ENCODE data around the gene SPAG16. TPM values are rescaled to one million over a fixed set of nuclear protein-coding genes. Genes with fewer than 3 reads are reported as not detected.
"Not testable (repeated sequence)": the region's sequence is repeated elsewhere in the genome, so short reads cannot be mapped to it uniquely, and the experiment has no call there.

The SPAG16 gene
- total RNA-seq, 3 donors from 2014 or later: 25.3 to 42.0 (median 41.7) TPM

DNA sequence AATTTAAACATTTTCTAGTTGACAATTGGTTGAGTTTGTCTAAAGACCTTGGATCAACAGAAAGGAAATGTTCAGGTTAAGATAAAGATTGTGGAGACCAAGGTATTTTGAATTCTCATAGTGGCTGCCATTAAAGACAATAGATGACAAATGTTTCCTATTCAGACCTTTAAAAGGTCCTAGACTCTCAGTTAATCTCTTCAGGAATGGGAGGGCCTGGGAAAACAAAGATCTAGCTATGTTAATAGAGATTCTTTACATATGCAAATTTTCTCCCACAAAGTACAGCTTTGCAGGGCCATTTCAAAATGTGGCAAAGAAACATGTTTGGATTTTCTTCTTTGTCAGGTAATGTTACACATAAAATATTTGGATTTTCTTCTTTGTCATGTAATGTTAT lies 403.9 kb downstream of the SPAG16 start:
- H3K36me3 ChIP-seq: no peaks in the 10 kb centered on the region
- intact Hi-C loops (cut with DNase I; ENCODE audit: low total_unique reads): no loop called here
- no peaks in the 10 kb centered on the region for H3K4me1 ChIP-seq
- no peaks in the 10 kb centered on the region for H3K27me3 ChIP-seq
- H3K4me3 ChIP-seq: no peak overlapping the region
- DNase-seq (ENCODE audit: low spot score in 2 of 2): no peak
- H3K27ac ChIP-seq: no peak overlapping the region
- peaks cover 0 to 3% of the 10 kb centered on the region in 2 donors for H3K9me3 ChIP-seq
- TF ChIP-seq POLR2A (IDR thresholded peaks at IDR 0.05) (no peak), POLR2AphosphoS5 (IDR thresholded peaks at IDR 0.05) (no peak)
- TF ChIP-seq, protein P1, sequence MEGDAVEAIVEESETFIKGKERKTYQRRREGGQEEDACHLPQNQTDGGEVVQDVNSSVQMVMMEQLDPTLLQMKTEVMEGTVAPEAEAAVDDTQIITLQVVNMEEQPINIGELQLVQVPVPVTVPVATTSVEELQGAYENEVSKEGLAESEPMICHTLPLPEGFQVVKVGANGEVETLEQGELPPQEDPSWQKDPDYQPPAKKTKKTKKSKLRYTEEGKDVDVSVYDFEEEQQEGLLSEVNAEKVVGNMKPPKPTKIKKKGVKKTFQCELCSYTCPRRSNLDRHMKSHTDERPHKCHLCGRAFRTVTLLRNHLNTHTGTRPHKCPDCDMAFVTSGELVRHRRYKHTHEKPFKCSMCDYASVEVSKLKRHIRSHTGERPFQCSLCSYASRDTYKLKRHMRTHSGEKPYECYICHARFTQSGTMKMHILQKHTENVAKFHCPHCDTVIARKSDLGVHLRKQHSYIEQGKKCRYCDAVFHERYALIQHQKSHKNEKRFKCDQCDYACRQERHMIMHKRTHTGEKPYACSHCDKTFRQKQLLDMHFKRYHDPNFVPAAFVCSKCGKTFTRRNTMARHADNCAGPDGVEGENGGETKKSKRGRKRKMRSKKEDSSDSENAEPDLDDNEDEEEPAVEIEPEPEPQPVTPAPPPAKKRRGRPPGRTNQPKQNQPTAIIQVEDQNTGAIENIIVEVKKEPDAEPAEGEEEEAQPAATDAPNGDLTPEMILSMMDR (IDR thresholded peaks at IDR 0.05): no peak

DNA sequence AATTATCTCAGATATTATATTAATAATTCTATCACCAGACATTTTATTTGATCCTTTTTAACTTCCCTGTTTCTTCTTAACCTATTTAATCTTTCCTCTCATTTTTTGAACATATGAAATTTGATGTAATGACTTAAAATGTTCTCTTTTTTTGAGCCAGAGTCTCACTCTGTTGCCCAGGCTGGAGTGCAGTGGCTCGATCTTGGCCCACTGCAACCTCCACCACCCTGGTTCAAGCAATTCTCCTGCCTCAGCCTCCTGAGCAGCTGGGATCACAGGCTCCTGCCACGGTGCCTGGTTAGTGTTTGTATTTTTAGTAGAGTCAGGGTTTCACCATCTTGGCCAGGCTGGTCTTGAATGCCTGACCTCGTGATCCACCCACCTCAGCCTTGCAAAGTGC lies 404.6 kb downstream of the SPAG16 start:
- H3K36me3 ChIP-seq; H3K9me3 ChIP-seq; intact Hi-C loops (cut with DNase I; ENCODE audit: low total_unique reads); H3K4me3 ChIP-seq; H3K4me1 ChIP-seq; H3K27ac ChIP-seq; DNase-seq (ENCODE audit: low spot score in 2 of 2); H3K27me3 ChIP-seq: not testable (repeated sequence)

DNA sequence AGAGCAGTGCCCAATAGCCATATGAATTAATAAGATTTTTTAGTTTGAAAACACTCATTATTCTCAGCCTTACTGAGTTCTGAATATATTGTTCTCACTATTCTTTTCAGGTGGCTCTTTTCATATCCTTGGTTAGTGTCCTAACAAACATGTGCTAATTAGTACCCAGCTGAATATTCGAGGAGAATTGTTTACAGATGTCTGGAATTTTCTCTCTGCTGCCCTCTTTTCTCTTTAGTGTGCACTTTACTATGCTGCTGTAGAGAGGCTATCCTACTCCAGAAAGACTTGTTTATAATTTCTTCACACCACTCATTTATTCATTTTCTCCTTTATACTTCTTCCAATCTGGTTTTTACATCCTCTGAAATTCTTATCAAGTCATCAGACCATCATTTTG lies 405.3 kb downstream of the SPAG16 start:
- no peak for TF ChIP-seq POLR2AphosphoS5 (IDR thresholded peaks at IDR 0.05)
- no peak for TF ChIP-seq POLR2A (IDR thresholded peaks at IDR 0.05)
- TF ChIP-seq, protein P1 (IDR thresholded peaks at IDR 0.05): no peak
- Histone ChIP-seq H3K9me3 (peaks cover 0 to 3% of the 10 kb centered on the region in 2 donors), H3K27me3 (no peaks in the 10 kb centered on the region), H3K4me1 (no peaks in the 10 kb centered on the region), H3K27ac (no peak overlapping the region), H3K4me3 (no peak overlapping the region), H3K36me3 (no peaks in the 10 kb centered on the region)
- intact Hi-C loops (cut with DNase I; ENCODE audit: low total_unique reads): no loop called here
- DNase-seq (ENCODE audit: low spot score in 2 of 2): no peak

DNA sequence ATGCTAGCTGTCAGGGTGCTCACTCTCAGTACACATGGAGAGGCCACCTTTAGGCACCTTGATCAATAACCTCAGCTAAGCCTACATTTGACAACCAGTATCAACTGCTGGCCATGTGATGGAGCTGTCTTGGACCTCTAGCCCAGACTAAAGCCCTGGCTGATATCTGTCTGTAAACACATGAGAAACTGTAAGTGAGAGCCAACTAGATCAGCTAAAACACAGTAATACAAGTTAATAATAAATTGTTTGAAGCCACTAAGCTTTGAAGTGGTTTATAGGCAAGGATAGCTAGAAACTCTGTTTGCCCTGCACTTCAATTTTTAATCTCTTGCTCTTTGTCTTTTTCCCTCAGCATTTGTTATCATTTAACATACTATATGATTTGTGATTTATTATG lies 407.1 kb downstream of the SPAG16 start:
- H3K27ac ChIP-seq: no peak overlapping the region
- no peak overlapping the region for H3K4me3 ChIP-seq
- no peaks in the 10 kb centered on the region for H3K36me3 ChIP-seq

DNA sequence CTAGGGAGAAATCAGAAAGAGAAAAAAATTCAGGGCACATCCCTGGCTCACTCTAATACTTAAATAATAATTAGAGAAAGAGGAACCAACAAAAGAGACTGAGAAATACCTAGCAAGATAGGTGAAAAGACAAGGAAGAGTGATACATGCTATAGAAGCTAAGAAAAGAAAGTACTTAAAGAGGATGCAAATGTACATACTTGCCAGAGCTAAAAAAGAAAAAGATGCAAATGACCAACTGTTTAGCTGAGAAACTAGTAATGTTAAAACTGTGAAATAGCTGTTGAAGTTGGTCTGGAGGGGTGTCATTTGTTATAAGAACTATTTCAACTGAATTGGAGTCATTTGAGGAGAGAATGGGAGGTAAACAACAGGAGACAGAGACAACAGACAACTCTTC lies 412.2 kb downstream of the SPAG16 start:
- intact Hi-C loops (cut with DNase I; ENCODE audit: low total_unique reads): no loop called here
- TF ChIP-seq POLR2AphosphoS5 (IDR thresholded peaks at IDR 0.05) (no peak), POLR2A (IDR thresholded peaks at IDR 0.05) (no peak)
- TF ChIP-seq, protein P1 (IDR thresholded peaks at IDR 0.05): no peak
- Histone ChIP-seq H3K4me1 (no peaks in the 10 kb centered on the region), H3K27me3 (no peaks in the 10 kb centered on the region), H3K9me3 (peaks cover 5 to 6% of the 10 kb centered on the region in 2 donors), H3K4me3 (no peak overlapping the region), H3K36me3 (no peaks in the 10 kb centered on the region), H3K27ac (no peak overlapping the region)
- no peak for DNase-seq (ENCODE audit: low spot score in 2 of 2)

More for the DNA sequence above, 407.1 kb downstream of the SPAG16 start:
- intact Hi-C loops (cut with DNase I; ENCODE audit: low total_unique reads): no loop called here
- TF ChIP-seq POLR2A (IDR thresholded peaks at IDR 0.05) (no peak), POLR2AphosphoS5 (IDR thresholded peaks at IDR 0.05) (no peak)
- TF ChIP-seq, protein P1 (IDR thresholded peaks at IDR 0.05): no peak
- Histone ChIP-seq H3K27me3 (no peaks in the 10 kb centered on the region), H3K4me1 (no peaks in the 10 kb centered on the region), H3K9me3 (peaks cover 0 to 3% of the 10 kb centered on the region in 2 donors)
- DNase-seq (ENCODE audit: low spot score in 2 of 2): no peak

DNA sequence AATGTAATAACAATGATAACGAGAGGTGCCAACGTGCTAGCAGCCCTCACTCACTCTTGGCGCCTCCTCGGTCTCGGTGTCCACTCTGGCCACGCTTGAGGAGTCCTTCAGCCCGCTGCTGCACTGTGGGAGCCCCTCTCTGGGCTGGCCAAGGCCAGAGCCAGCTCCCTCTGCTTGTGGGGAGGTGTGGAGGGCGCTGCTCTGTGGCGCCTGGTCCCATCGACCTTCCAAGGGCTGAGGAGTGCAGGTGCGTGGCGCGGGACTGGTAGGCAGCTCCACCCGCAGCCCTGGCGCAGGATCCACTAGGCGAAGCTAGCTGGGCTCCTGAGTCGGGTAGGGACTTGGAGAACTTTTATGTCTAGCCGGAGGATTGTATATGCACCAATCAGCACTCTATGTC lies 417.1 kb downstream of the SPAG16 start:
- H3K4me3 ChIP-seq; H3K27me3 ChIP-seq; H3K36me3 ChIP-seq; DNase-seq (ENCODE audit: low spot score in 2 of 2); H3K4me1 ChIP-seq; H3K27ac ChIP-seq; intact Hi-C loops (cut with DNase I; ENCODE audit: low total_unique reads): not testable (repeated sequence)
- peaks cover 8 to 11% of the 10 kb centered on the region in 2 donors for H3K9me3 ChIP-seq

Data from breast epithelium (tissue), 4 donors.